GM23338 (cell line): ENCODE results near the gene CDON. TPM values are rescaled to one million over a fixed set of nuclear protein-coding genes. Genes with fewer than 3 reads are reported as not detected.

ENCODE experiments used
- ATAC-seq: fragments of 200-7000 bp; cut with Tn5 transposase; 3 replicates; pipeline ENCODE4 v1.9.1; 2020
- DNase-seq: peaks from one replicate; pipeline ENCODE4 v3.0.0-alpha.2; 2015; ENCODE audit warnings: low spot score
- H2AFZ ChIP-seq: fragments of 200-600 bp; sonication (generic); 2 replicates; pipeline ENCODE4 v1.8.0; 2016; ENCODE audit warnings: antibody characterized with exemption, mild to moderate bottlenecking, moderate library complexity
- H3F3A ChIP-seq: fragments of 200-600 bp; sonication (generic); replicated peaks from 2 replicates; pipeline ENCODE4 v1.8.0; 2017; ENCODE audit warnings: antibody characterized with exemption, mixed run types, low read depth
- H3K27ac ChIP-seq: fragments of 200-600 bp; sonication (generic); 2 replicates; pipeline ENCODE4 v1.6.1; 2016; ENCODE audit warnings: low read depth
- H3K27me3 ChIP-seq: fragments of 200-600 bp; sonication (generic); 2 replicates; pipeline ENCODE4 v1.8.0; 2016; ENCODE audit warnings: mild to moderate bottlenecking, mixed run types, moderate library complexity; ENCODE audit not compliant: insufficient read depth
- H3K36me3 ChIP-seq: fragments of 200-600 bp; sonication (generic); 2 replicates; pipeline ENCODE4 v1.8.0; 2016; ENCODE audit warnings: mild to moderate bottlenecking; ENCODE audit not compliant: insufficient read depth
- H3K4me1 ChIP-seq: fragments of 200-600 bp; sonication (generic); 2 replicates; pipeline ENCODE4 v1.8.0; 2016; ENCODE audit warnings: mild to moderate bottlenecking, moderate library complexity; ENCODE audit not compliant: insufficient read depth
- H3K4me2 ChIP-seq: fragments of 200-600 bp; sonication (generic); 2 replicates; pipeline ENCODE4 v1.7.1; 2017; ENCODE audit warnings: mixed run types
- H3K4me3 ChIP-seq: fragments of 200-600 bp; sonication (generic); 2 replicates; pipeline ENCODE4 v1.6.1; 2016; ENCODE audit warnings: mixed run types
- H3K79me2 ChIP-seq: fragments of 200-600 bp; sonication (generic); replicated peaks from 2 replicates; pipeline ENCODE4 v1.8.0; 2017; ENCODE audit warnings: mild to moderate bottlenecking; ENCODE audit not compliant: insufficient read depth
- H3K9me2 ChIP-seq: fragments of 200-600 bp; sonication (generic); 2 replicates; pipeline ENCODE4 v1.8.0; 2017; ENCODE audit not compliant: insufficient read depth
- H4K20me1 ChIP-seq: fragments of 200-600 bp; sonication (generic); replicated peaks from 2 replicates; pipeline ENCODE4 v1.8.0; 2017; ENCODE audit warnings: mild to moderate bottlenecking; ENCODE audit not compliant: insufficient read depth
- H3K27ac Mint-ChIP-seq: 2 replicates; pipeline ENCODE4 v1.8.0; 2020; ENCODE audit warnings: inconsistent platforms, mild to moderate bottlenecking, moderate library complexity, mixed read lengths
- H3K27me3 Mint-ChIP-seq: 3 replicates; pipeline ENCODE4 v1.8.0; 2022; ENCODE audit warnings: low read depth, mild to moderate bottlenecking, moderate library complexity, mixed read lengths, inconsistent platforms; ENCODE audit not compliant: insufficient read depth, poor library complexity
- H3K36me3 Mint-ChIP-seq: 3 replicates; pipeline ENCODE4 v1.8.0; 2021; ENCODE audit warnings: low read depth, mild to moderate bottlenecking, inconsistent platforms, moderate library complexity, mixed read lengths
- H3K4me1 Mint-ChIP-seq: 3 replicates; pipeline ENCODE4 v1.8.0; 2020; ENCODE audit warnings: mild to moderate bottlenecking, inconsistent platforms, mixed read lengths
- H3K4me3 Mint-ChIP-seq: 3 replicates; pipeline ENCODE4 v1.8.0; 2021; ENCODE audit warnings: moderate library complexity, mild to moderate bottlenecking, inconsistent platforms, mixed read lengths
- H3K9me3 Mint-ChIP-seq: 3 replicates; pipeline ENCODE4 v1.8.0; 2020; ENCODE audit warnings: moderate library complexity, mild to moderate bottlenecking, inconsistent platforms, mixed read lengths
- CREB1 ChIP-seq: fragments of 250-450 bp; sonication (Bioruptor Pico); IDR thresholded peaks from 2 replicates; pipeline ENCODE4 v1.5.0; 2020; ENCODE audit warnings: low read depth, mild to moderate bottlenecking, moderate library complexity
- EZH2 ChIP-seq: fragments of 200-600 bp; sonication (generic); IDR thresholded peaks from one replicate; pipeline ENCODE4 v1.8.0; 2017; ENCODE audit warnings: antibody characterized with exemption, mild to moderate bottlenecking, low read depth; ENCODE audit not compliant: unreplicated experiment
- EZH2phosphoT487 ChIP-seq: fragments of 200-600 bp; sonication (generic); IDR thresholded peaks from one replicate; pipeline ENCODE4 v1.8.1; 2018; ENCODE audit warnings: antibody characterized with exemption; ENCODE audit not compliant: unreplicated experiment
- JUNB ChIP-seq: IDR thresholded peaks from one replicate; pipeline ENCODE4 v1.6.1; 2016; ENCODE audit warnings: antibody characterized with exemption; ENCODE audit not compliant: unreplicated experiment
- NANOG ChIP-seq: IDR thresholded peaks from 2 replicates; pipeline ENCODE4 v1.6.1; 2016; ENCODE audit warnings: antibody characterized with exemption, borderline replicate concordance
- POLR2AphosphoS5 ChIP-seq: IDR thresholded peaks from 2 replicates; pipeline ENCODE4 v1.6.1; 2016; ENCODE audit warnings: antibody characterized with exemption, low read depth
- REST ChIP-seq: IDR thresholded peaks from one replicate; pipeline ENCODE4 v1.6.1; 2018; ENCODE audit warnings: antibody characterized with exemption; ENCODE audit not compliant: unreplicated experiment
- STAT1 ChIP-seq: IDR thresholded peaks from one replicate; pipeline ENCODE4 v1.6.1; 2016; ENCODE audit warnings: antibody characterized with exemption; ENCODE audit not compliant: unreplicated experiment
- ZNF114 ChIP-seq: fragments of 250-450 bp; sonication (Bioruptor Pico); IDR thresholded peaks from 2 replicates; pipeline ENCODE4 v1.5.0; 2020; ENCODE audit warnings: mild to moderate bottlenecking, moderate library complexity
- ZNF331 ChIP-seq: fragments of 250-450 bp; sonication (Bioruptor Pico); IDR thresholded peaks from 2 replicates; pipeline ENCODE4 v1.5.0; 2020; ENCODE audit warnings: low read depth, mild to moderate bottlenecking, moderate library complexity
- ZNF462 ChIP-seq: fragments of 250-450 bp; sonication (Bioruptor Pico); IDR thresholded peaks from 2 replicates; pipeline ENCODE4 v1.5.0; 2020; ENCODE audit warnings: mild to moderate bottlenecking, moderate library complexity
- polyA plus RNA-seq: library from polyadenylated mRNA; unstranded; fragments of >200 nt; fragmentation: Nextera tagmentation; extraction: Ambion mirVana; gene quantifications from 2 replicates; pipeline ENCODE4 v1.2.1, GENCODE V29; 2016
- total RNA-seq: library from RNA; depleted of rRNA; stranded (reverse); fragments of >200 nt; shearing (Covaris generic); gene quantifications from 2 replicates; pipeline ENCODE4 v1.2.3, GENCODE V29; 2014
- TF ChIP-seq, protein P1 (sequence below), 2 experiments: fragments of 200-600 bp in 1 of 2; sonication (generic) in 1 of 2; conservative IDR thresholded peaks; 2 replicates each; pipeline versions ENCODE4 v1.5.1 to v1.6.1; 2016 to 2017; ENCODE audit warnings: antibody characterized with exemption in 2 of 2, low read depth in 2 of 2, mild to moderate bottlenecking in 2 of 2, moderate library complexity in 1 of 2
- TF ChIP-seq, protein P2 (sequence below): IDR thresholded peaks from 2 replicates; pipeline ENCODE4 v1.6.1; 2016; ENCODE audit warnings: antibody characterized with exemption

CDON gene
- total and polyA plus RNA-seq, 2 experiments from 2014 or later = 4.1 to 35.5 TPM

DNA sequence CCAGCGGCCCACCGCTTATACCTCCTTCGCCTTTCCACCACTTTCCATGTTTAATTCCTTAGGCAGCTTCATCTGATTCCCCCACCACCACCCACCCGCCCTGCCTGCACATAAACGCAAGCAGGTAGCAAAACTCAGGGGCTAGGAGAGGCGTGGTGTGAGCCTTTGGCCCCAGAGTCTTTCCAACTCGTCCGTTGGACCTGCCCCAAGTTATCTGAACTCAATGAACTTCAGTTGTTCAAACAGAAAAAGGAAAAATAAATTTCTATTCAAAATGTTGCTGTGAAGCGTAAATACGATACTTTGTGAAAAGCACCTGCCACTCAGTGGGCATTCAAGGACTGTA, 814 bp upstream of the CDON start:
- Histone ChIP-seq H3K27me3 (no peaks in the 10 kb centered on the region), H3K4me3 (peak overlapping the region; percentile 67), H3K4me1 (peaks cover 17% of the 10 kb centered on the region; the same call in 1 of the 2 replicates), H3K9me2 (peaks cover 8% of the 10 kb centered on the region; the same call in 1 of the 2 replicates), H3K27ac (no peak overlapping the region), H2AFZ (peak overlapping the region; percentile 98), H3K4me2 (peak overlapping the region; percentile 88), H3K79me2 (peaks cover 27% of the 10 kb centered on the region), H3K36me3 (no peaks in the 10 kb centered on the region), H3F3A (no peaks in the 10 kb centered on the region), H4K20me1 (peaks cover 5% of the 10 kb centered on the region; the same call in 1 of the 2 replicates)
- DNase-seq (no peak), ATAC-seq (peak; percentile 3)
- Mint-ChIP-seq H3K36me3 (no peaks in the 10 kb centered on the region), H3K4me1 (peaks cover 34% of the 10 kb centered on the region), H3K27ac (no peak overlapping the region), H3K9me3 (no peaks in the 10 kb centered on the region), H3K27me3 (peaks cover 3% of the 10 kb centered on the region), H3K4me3 (peak overlapping the region; percentile 72)
- TF ChIP-seq JUNB (no peak), CREB1 (CRISPR knock-in tag) (no peak), ZNF114 (CRISPR knock-in tag) (no peak), ZNF331 (no peak), STAT1 (no peak), NANOG (no peak), EZH2phosphoT487 (no peak), REST (no peak), ZNF462 (CRISPR knock-in tag) (no peak), POLR2AphosphoS5 (no peak), EZH2 (no peak)
- TF ChIP-seq, protein P1, sequence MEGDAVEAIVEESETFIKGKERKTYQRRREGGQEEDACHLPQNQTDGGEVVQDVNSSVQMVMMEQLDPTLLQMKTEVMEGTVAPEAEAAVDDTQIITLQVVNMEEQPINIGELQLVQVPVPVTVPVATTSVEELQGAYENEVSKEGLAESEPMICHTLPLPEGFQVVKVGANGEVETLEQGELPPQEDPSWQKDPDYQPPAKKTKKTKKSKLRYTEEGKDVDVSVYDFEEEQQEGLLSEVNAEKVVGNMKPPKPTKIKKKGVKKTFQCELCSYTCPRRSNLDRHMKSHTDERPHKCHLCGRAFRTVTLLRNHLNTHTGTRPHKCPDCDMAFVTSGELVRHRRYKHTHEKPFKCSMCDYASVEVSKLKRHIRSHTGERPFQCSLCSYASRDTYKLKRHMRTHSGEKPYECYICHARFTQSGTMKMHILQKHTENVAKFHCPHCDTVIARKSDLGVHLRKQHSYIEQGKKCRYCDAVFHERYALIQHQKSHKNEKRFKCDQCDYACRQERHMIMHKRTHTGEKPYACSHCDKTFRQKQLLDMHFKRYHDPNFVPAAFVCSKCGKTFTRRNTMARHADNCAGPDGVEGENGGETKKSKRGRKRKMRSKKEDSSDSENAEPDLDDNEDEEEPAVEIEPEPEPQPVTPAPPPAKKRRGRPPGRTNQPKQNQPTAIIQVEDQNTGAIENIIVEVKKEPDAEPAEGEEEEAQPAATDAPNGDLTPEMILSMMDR (conservative IDR thresholded peaks at IDR 0.05; ENCODE audit: low read depth in 2 of 2) = no peak
- TF ChIP-seq, protein P2, sequence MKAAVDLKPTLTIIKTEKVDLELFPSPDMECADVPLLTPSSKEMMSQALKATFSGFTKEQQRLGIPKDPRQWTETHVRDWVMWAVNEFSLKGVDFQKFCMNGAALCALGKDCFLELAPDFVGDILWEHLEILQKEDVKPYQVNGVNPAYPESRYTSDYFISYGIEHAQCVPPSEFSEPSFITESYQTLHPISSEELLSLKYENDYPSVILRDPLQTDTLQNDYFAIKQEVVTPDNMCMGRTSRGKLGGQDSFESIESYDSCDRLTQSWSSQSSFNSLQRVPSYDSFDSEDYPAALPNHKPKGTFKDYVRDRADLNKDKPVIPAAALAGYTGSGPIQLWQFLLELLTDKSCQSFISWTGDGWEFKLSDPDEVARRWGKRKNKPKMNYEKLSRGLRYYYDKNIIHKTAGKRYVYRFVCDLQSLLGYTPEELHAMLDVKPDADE = no peak
